GM18873 (cell line): Measurements from ENCODE around the gene CCDC116.
"Not testable (repeated sequence)": the region's sequence is repeated elsewhere in the genome, so short reads cannot be mapped to it uniquely, and the experiment has no call there.

Experiments
- ATAC-seq: cut with Tn5 transposase; IDR thresholded peaks from one replicate; pipeline ENCODE4 v1.9.1; 2021; ENCODE audit warnings: mild to moderate bottlenecking, moderate library complexity, moderate number of reproducible peaks; ENCODE audit not compliant: unreplicated experiment, low FRiP score

CCDC116 gene

GRCh38 chr22:21632237-21632895 lies at the start of gene CCDC116:
CCDC116 (plus strand) TSS chr22:21632760; CDS start chr22:21633182, 422 bp downstream.
- no peak for ATAC-seq

DNA sequence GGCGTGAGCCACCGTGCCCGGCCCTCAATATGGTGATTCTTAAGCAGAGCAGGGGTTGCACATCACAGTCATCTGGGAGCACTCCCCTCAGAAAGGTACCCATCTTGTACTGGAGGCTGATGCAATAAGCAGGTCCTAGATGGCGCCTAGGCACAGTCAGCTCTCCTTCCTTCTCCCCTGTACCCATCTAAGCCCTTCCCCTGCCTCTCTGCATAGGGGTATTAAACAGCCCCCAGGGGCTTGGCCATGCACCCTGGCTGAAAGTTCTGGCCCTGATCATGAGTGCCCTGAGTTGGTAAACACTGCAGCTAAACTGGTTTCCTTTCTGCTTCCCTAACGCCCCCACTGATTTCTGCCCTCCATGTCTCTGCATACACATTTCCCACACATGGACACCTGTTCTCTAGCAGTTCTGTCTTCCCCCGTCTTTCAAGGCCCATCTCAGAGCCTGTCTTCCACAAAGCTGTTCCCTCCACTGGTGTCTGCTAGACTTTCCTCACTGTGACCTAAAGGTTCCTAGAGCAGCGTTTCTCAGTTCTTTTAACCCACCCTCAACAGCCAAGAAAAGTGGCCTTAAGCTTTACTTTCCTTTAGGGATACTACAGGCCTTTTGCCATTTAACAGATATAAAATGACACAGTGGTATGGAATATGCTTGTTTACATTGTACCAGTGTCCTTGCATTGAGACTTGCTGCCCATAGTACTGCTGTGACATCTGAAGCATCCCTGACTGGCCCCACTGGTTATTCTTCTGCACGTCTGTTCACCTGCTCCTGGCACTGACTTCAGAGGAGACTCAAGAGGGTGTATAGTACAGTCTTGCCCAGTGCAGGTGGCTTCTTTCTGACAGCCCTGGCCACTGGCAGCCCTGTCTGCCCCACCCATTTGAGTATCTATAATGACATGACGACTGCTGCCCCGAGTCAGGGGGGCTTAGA lies 49.5 kb upstream of the CCDC116 start:
- no peak for ATAC-seq

- ATAC-seq, result no peak
Measured at GRCh38 chr22:21585389-21585788, 47.2 kb upstream of the CCDC116 start.

DNA sequence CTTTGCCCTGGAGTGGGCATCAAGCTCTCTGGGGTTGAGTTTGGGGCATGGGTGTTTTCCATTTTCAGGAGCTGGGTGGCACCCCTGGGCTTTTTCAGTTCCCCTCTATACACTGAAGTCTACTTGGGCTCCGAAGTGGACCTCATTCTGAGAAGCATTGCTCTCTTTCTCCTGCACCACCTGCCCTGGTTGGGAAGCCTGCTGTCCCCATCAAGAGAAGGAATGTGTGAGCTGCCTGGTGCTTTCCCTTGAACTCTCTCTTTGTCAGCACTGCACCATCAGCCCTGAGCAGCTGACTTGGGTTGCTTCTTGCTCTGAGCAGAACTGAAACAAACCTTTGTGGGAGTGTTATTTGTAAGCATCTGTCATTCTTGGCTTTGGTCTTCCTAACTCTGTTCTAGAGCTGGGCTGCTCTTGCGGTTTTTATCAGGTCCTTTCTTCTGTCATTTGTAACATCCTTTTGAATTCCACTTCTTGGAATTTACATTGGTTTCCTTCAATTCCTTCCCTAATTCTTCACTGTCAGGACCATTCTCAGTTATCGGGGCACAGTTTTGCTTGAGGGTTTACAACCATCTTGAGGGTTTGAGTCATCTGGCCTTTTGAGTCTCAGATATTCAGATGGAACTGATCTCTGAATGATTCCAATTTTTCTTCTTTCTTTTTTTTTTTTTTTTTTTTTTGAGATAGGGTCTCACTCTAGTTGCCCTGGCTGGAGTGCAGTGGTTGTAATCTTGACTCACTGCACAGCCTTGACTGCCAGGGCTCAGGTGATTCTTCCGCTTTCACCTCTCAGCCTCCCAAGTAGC lies 44.6 kb upstream of the CCDC116 start:
- no peak for ATAC-seq

- no peak for ATAC-seq
Measured at GRCh38 chr22:21589396-21589795, 43.2 kb upstream of the CCDC116 start.

- ATAC-seq, result no peak
Measured at GRCh38 chr22:21590809-21591641, 41.5 kb upstream of the CCDC116 start.

GRCh38 chr22:21591695-21592094 lies 40.9 kb upstream of the CCDC116 start:
- no peak for ATAC-seq

DNA sequence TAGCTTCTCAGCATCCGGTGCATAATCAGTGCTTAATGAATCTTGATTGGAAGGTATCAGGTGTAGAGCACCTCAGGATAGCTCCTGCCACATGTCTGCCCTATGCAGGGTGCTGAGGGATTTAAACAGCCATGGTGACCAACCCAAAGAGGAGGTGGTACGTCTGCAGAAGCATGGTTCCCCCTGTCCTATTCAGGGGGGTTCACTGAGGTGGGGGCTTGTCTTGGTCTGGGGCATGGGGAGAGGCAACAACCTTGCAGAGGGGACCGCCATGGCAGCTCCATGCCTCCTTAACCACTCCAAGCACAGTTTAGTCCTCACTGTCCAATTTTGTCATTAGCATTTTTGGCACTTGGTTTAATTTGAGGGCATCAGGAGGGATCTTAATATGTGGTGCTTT lies 40.1 kb upstream of the CCDC116 start:
- ATAC-seq, result no peak

DNA sequence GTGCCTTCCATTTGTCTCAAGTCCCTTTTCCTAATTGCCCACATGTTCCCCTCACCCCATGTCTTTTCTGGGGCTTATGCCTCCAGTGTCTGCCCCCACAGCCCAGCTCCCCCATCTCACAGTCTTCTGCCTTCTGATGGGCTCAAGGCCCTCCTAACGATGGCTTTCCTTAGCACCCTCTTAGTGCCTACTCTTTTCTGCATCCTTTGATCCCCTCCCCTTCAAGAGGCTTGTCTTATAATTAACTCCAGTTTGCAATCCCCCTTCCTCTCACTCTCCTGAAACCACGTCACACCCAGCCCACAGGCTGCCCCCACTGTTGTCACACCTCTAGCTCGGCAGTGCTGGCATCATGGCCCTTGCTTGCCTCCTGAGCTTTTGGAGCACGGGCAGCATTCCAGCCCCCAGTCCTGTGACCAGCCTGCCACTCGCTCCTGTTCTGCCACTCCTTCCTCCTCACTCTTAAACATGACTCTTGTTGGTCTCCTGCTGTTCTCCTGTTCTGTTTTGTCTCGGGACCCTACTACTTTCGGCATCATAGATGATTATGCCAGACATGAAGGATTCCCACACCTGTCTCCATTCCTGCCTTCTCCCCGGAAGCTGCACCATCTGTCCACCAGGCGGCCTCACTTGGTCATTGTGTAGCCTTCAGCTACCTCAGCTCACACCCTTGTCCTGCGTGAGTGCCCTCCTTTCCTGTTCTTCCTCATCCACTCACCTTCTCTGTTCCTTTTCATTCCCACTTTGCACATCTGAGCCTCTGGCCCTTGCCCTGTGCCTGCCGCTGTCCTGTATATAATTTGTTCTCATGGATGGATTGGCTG lies 38.9 kb upstream of the CCDC116 start:
- no peak for ATAC-seq

- no peak for ATAC-seq
Measured at GRCh38 chr22:21594865-21595452, 37.6 kb upstream of the CCDC116 start.

GRCh38 chr22:21596356-21597135 lies 36.0 kb upstream of the CCDC116 start:
- not testable (repeated sequence) for ATAC-seq

- ATAC-seq, result no peak
Measured at GRCh38 chr22:21598302-21598701, 34.3 kb upstream of the CCDC116 start.

GRCh38 chr22:21599053-21599893 lies 33.3 kb upstream of the CCDC116 start:
- no peak for ATAC-seq

GRCh38 chr22:21602579-21602978 lies 30.0 kb upstream of the CCDC116 start:
- no peak for ATAC-seq

GRCh38 chr22:21603973-21604372 lies 28.6 kb upstream of the CCDC116 start:
- no peak for ATAC-seq

- ATAC-seq, result no peak
Measured at GRCh38 chr22:21605887-21606564, 26.5 kb upstream of the CCDC116 start.

GRCh38 chr22:21606775-21607174 lies 25.8 kb upstream of the CCDC116 start:
- ATAC-seq, result no peak
